ENCODE measurements around the gene ITGB2.

ITGB2 gene

GRCh38 chr21:44895859-44896258 is 24.8 kb downstream of the ITGB2 start:
- Histone ChIP-seq H3K4me3 (ENCODE audit: low read depth, low read length) (no peak overlapping the region), H3K79me2 (no peaks in the 10 kb centered on the region), H3K27me3 (ENCODE audit: control insufficient read depth, insufficient read depth, low read length) (no peaks in the 10 kb centered on the region), H2AFZ (no peak overlapping the region), H3K27ac (no peak overlapping the region), H3K36me3 (ENCODE audit: control insufficient read depth, insufficient read depth, low read length) (no peaks in the 10 kb centered on the region), H3K9ac (no peak overlapping the region), H3K9me3 (ENCODE audit: control insufficient read depth, low read length) (no peaks in the 10 kb centered on the region), H3K4me1 (no peaks in the 10 kb centered on the region), H3K4me2 (ENCODE audit: low read length) (no peak overlapping the region)
- no peak for TF ChIP-seq CTCF (IDR thresholded peaks at IDR 0.05)

GRCh38 chr21:44894687-44895302 is 25.9 kb downstream of the ITGB2 start:
- H3K9ac ChIP-seq: no peak overlapping the region
- no peak overlapping the region for H3K4me3 ChIP-seq (ENCODE audit: low read depth, low read length)
- no peak overlapping the region for H2AFZ ChIP-seq
- no peaks in the 10 kb centered on the region for H3K27me3 ChIP-seq (ENCODE audit: control insufficient read depth, insufficient read depth, low read length)
- no peaks in the 10 kb centered on the region for H3K9me3 ChIP-seq (ENCODE audit: control insufficient read depth, low read length)
- H3K79me2 ChIP-seq: no peaks in the 10 kb centered on the region
- H3K4me1 ChIP-seq: no peaks in the 10 kb centered on the region
- no peaks in the 10 kb centered on the region for H3K36me3 ChIP-seq (ENCODE audit: control insufficient read depth, insufficient read depth, low read length)
- no peak overlapping the region for H3K4me2 ChIP-seq (ENCODE audit: low read length)
- no peak for TF ChIP-seq CTCF (IDR thresholded peaks at IDR 0.05)
- no peak overlapping the region for H3K27ac ChIP-seq

GRCh38 chr21:44893948-44894656 is 26.6 kb downstream of the ITGB2 start:
- Histone ChIP-seq H3K4me3 (ENCODE audit: low read depth, low read length) (no peak overlapping the region), H3K27ac (no peak overlapping the region), H3K9ac (no peak overlapping the region), H3K4me1 (no peaks in the 10 kb centered on the region), H3K79me2 (no peaks in the 10 kb centered on the region), H3K27me3 (ENCODE audit: control insufficient read depth, insufficient read depth, low read length) (no peaks in the 10 kb centered on the region), H2AFZ (no peak overlapping the region), H3K9me3 (ENCODE audit: control insufficient read depth, low read length) (no peaks in the 10 kb centered on the region), H3K4me2 (ENCODE audit: low read length) (no peak overlapping the region), H3K36me3 (ENCODE audit: control insufficient read depth, insufficient read depth, low read length) (no peaks in the 10 kb centered on the region)
- no peak for TF ChIP-seq CTCF (IDR thresholded peaks at IDR 0.05)

- no peaks in the 10 kb centered on the region for H3K9me3 ChIP-seq (ENCODE audit: control insufficient read depth, low read length)
- TF ChIP-seq CTCF (IDR thresholded peaks at IDR 0.05): no peak
- no peaks in the 10 kb centered on the region for H3K27me3 ChIP-seq (ENCODE audit: control insufficient read depth, insufficient read depth, low read length)
- no peak overlapping the region for H3K4me2 ChIP-seq (ENCODE audit: low read length)
- no peaks in the 10 kb centered on the region for H3K36me3 ChIP-seq (ENCODE audit: control insufficient read depth, insufficient read depth, low read length)
- H3K27ac ChIP-seq: no peak overlapping the region
- no peak overlapping the region for H3K4me3 ChIP-seq (ENCODE audit: low read depth, low read length)
- H3K79me2 ChIP-seq: no peaks in the 10 kb centered on the region
- H3K9ac ChIP-seq: no peak overlapping the region
- no peak overlapping the region for H2AFZ ChIP-seq
- no peaks in the 10 kb centered on the region for H3K4me1 ChIP-seq
These were observed 27.5 kb downstream of the ITGB2 start for GRCh38 chr21:44893278-44893556.
